ENCODE results near the gene DPPA5. TPM values are rescaled to one million over a fixed set of nuclear protein-coding genes. Genes with fewer than 3 reads are reported as not detected.

DPPA5 gene
- total and polyA plus RNA-seq, 2 of the 13 experiments (the other 11 are each of a cell fraction or from before 2014, with no cell fraction given) = not detected

GRCh38 chr6:73339340-73339739, 14.7 kb downstream of the DPPA5 start:
- H3K4me1 ChIP-seq (ENCODE audit: insufficient read depth, low read length) = no peaks in the 10 kb centered on the region
- no peak overlapping the region for H3K4me2 ChIP-seq (ENCODE audit: low read depth, low read length)
- no peaks in the 10 kb centered on the region for H3K79me2 ChIP-seq (ENCODE audit: insufficient read depth, low read length)
- no peak for TF ChIP-seq ZNF430 (CRISPR knock-in tag; IDR thresholded peaks at IDR 0.05)
- TF ChIP-seq SATB2 (CRISPR knock-in tag; IDR thresholded peaks at IDR 0.05) = no peak
- TF ChIP-seq PRPF4 (IDR thresholded peaks at IDR 0.05; ENCODE audit: low read depth, low read length, poor library complexity, severe bottlenecking) = no peak
- TF ChIP-seq TRAFD1 (CRISPR knock-in tag; IDR thresholded peaks at IDR 0.05; ENCODE audit: borderline replicate concordance) = no peak
- no peak for TF ChIP-seq ZNF160 (CRISPR knock-in tag; IDR thresholded peaks at IDR 0.05)
- TF ChIP-seq ZNF552 (CRISPR knock-in tag; IDR thresholded peaks at IDR 0.05; ENCODE audit: borderline replicate concordance) = no peak
- TF ChIP-seq, protein P1, sequence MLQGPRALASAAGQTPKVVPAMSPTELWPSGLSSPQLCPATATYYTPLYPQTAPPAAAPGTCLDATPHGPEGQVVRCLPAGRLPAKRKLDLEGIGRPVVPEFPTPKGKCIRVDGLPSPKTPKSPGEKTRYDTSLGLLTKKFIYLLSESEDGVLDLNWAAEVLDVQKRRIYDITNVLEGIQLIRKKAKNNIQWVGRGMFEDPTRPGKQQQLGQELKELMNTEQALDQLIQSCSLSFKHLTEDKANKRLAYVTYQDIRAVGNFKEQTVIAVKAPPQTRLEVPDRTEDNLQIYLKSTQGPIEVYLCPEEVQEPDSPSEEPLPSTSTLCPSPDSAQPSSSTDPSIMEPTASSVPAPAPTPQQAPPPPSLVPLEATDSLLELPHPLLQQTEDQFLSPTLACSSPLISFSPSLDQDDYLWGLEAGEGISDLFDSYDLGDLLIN (CRISPR knock-in tag; IDR thresholded peaks at IDR 0.05; ENCODE audit: borderline replicate concordance) = no peak
- no peak for TF ChIP-seq SMAD3 (CRISPR knock-in tag; IDR thresholded peaks at IDR 0.05)
- TF ChIP-seq BCLAF1 (IDR thresholded peaks at IDR 0.05) = no peak
- TF ChIP-seq SP2 (CRISPR knock-in tag; IDR thresholded peaks at IDR 0.05) = no peak
- no peak for TF ChIP-seq MYC (CRISPR knock-in tag; IDR thresholded peaks at IDR 0.05; ENCODE audit: borderline replicate concordance)
- no peak for TF ChIP-seq HES4 (CRISPR knock-in tag; IDR thresholded peaks at IDR 0.05; ENCODE audit: borderline replicate concordance)
- no peak for TF ChIP-seq GZF1 (CRISPR knock-in tag; IDR thresholded peaks at IDR 0.05)
- TF ChIP-seq, protein P2, sequence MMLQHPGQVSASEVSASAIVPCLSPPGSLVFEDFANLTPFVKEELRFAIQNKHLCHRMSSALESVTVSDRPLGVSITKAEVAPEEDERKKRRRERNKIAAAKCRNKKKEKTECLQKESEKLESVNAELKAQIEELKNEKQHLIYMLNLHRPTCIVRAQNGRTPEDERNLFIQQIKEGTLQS (CRISPR knock-in tag; IDR thresholded peaks at IDR 0.05) = no peak
- TF ChIP-seq KAT7 (CRISPR knock-in tag; IDR thresholded peaks at IDR 0.05; ENCODE audit: borderline replicate concordance) = no peak
- TF ChIP-seq BATF2 (CRISPR knock-in tag; IDR thresholded peaks at IDR 0.05) = no peak
- no peak for TF ChIP-seq CEBPB (IDR thresholded peaks at IDR 0.05; ENCODE audit: borderline replicate concordance, low read depth, low read length)
- no peak for TF ChIP-seq PAWR (CRISPR knock-in tag; IDR thresholded peaks at IDR 0.05; ENCODE audit: borderline replicate concordance)
- no peak for TF ChIP-seq IRF2 (CRISPR knock-in tag; IDR thresholded peaks at IDR 0.05)
- no peak for TF ChIP-seq IRX3 (CRISPR knock-in tag; IDR thresholded peaks at IDR 0.05; ENCODE audit: borderline replicate concordance, low read depth)
- 0% methylated on average over 2 of the region's 3 CpGs for WGBS (ENCODE audit: low lambda C conversion rate)
- ATAC-seq = peak; percentile 76
- FAIRE-seq = no peak
- no peak overlapping the region for H2AFZ ChIP-seq (ENCODE audit: low read length)
- CTCF ChIA-PET (ENCODE audit: low intra/inter-chr PET ratio, low total read pairs) = no interaction called here
- no peak overlapping the region for H3K4me3 ChIP-seq (replicated peaks in 1 of 3; ENCODE audit: insufficient read depth in 1 of 3, low read depth in 2 of 3, low read length in 3 of 3)
- POLR2A ChIA-PET = no interaction called here
- BruUV-seq (replicated peaks) = no TSS peak
- H3K36me3 ChIP-seq (replicated peaks in 1 of 2; ENCODE audit: control insufficient read depth in 1 of 2, insufficient read depth in 2 of 2, low read length in 2 of 2) = no peaks in the 10 kb centered on the region
- peaks cover 0 to 5% of the 10 kb centered on the region in 2 experiments; a peak in 1 of 5 replicates for H3K27me3 ChIP-seq (ENCODE audit: control insufficient read depth in 1 of 2, insufficient read depth in 2 of 2, low read length in 2 of 2)
- H3K9me3 ChIP-seq (ENCODE audit: low read length) = no peaks in the 10 kb centered on the region
- intact Hi-C loops (cut with micrococcal nuclease; ENCODE audit: unreplicated experiment) = no loop called here
- H3K9ac ChIP-seq (ENCODE audit: insufficient read depth, low read depth, low read length) = no peak overlapping the region
- in situ Hi-C loops (cut with HindIII; ENCODE audit: extremely low pct_ligation_motif_present, low pct_unique_long_range_greater_than_20kb) = no loop called here
- no peaks in the 10 kb centered on the region for H4K20me1 ChIP-seq (ENCODE audit: insufficient read depth, low read length)
- no peak for DNase-seq (ENCODE audit: low spot score)
- no peak overlapping the region for H3K27ac ChIP-seq (ENCODE audit: extremely low read length, insufficient read depth, low read length)

Data from HepG2 (cell line).